Activated effector memory CD4-positive, alpha-beta T cell treated with Interleukin-2 at 50 U/mL for 16 hours (primary cell): ENCODE results near the gene KCNA2.

Experiments
- DNase-seq: peaks from one replicate; pipeline ENCODE4 v3.0.0-alpha.2; 2020

Gene KCNA2

GRCh38 chr1:110601332-110601731 lies 4.8 kb downstream of the KCNA2 start:
- no peak for DNase-seq

GRCh38 chr1:110600716-110601115 lies 5.4 kb downstream of the KCNA2 start:
- DNase-seq, result no peak

- no peak for DNase-seq
Observed at GRCh38 chr1:110597966-110598365, 8.2 kb downstream of the KCNA2 start.

GRCh38 chr1:110596312-110596711 lies 9.8 kb downstream of the KCNA2 start:
- DNase-seq, result no peak

GRCh38 chr1:110595353-110595710 lies 10.8 kb downstream of the KCNA2 start:
- no peak for DNase-seq

- DNase-seq, result no peak
Observed at GRCh38 chr1:110594456-110595352, 11.5 kb downstream of the KCNA2 start.

- DNase-seq, result no peak
Observed at GRCh38 chr1:110593902-110594301, 12.3 kb downstream of the KCNA2 start.

- no peak for DNase-seq
Observed at GRCh38 chr1:110591956-110592355, 14.2 kb downstream of the KCNA2 start.

- DNase-seq, result no peak
Observed at GRCh38 chr1:110588991-110589390, 17.2 kb downstream of the KCNA2 start.

GRCh38 chr1:110588486-110588885 lies 17.7 kb downstream of the KCNA2 start:
- DNase-seq, result no peak

- no peak for DNase-seq
Observed at GRCh38 chr1:110587906-110588305, 18.3 kb downstream of the KCNA2 start.

GRCh38 chr1:110585481-110585880 lies 20.7 kb downstream of the KCNA2 start:
- no peak for DNase-seq

- no peak for DNase-seq
Observed at GRCh38 chr1:110584045-110584444, 22.1 kb downstream of the KCNA2 start.

GRCh38 chr1:110583505-110583904 lies 22.7 kb downstream of the KCNA2 start:
- no peak for DNase-seq

- no peak for DNase-seq
Observed at GRCh38 chr1:110582378-110582777, 23.8 kb downstream of the KCNA2 start.

GRCh38 chr1:110581682-110582145 lies 24.4 kb downstream of the KCNA2 start:
- DNase-seq, result no peak

- no peak for DNase-seq
Observed at GRCh38 chr1:110580244-110580643, 25.9 kb downstream of the KCNA2 start.

GRCh38 chr1:110579460-110579859 lies 26.7 kb downstream of the KCNA2 start:
- DNase-seq, result no peak

GRCh38 chr1:110576441-110576840 lies 29.7 kb downstream of the KCNA2 start:
- DNase-seq, result no peak

- DNase-seq, result no peak
Observed at GRCh38 chr1:110573314-110573713, 32.8 kb downstream of the KCNA2 start.

GRCh38 chr1:110572751-110573150 lies 33.4 kb downstream of the KCNA2 start:
- no peak for DNase-seq

- no peak for DNase-seq
Observed at GRCh38 chr1:110570901-110571300, 35.3 kb downstream of the KCNA2 start.

- no peak for DNase-seq
Observed at GRCh38 chr1:110570307-110570706, 35.9 kb downstream of the KCNA2 start.

GRCh38 chr1:110566836-110567235 lies 39.3 kb downstream of the KCNA2 start:
- no peak for DNase-seq

GRCh38 chr1:110565565-110565964 lies 40.6 kb downstream of the KCNA2 start:
- no peak for DNase-seq
